Dermis microvascular lymphatic vessel endothelial cell (primary cell): ENCODE measurements around the gene C5. TPM values are rescaled to one million over a fixed set of nuclear protein-coding genes. Genes with fewer than 3 reads are reported as not detected.

Experiments used
- DNase-seq, 2 donors: peaks; one replicate each; pipeline versions ENCODE4 v3.0.0 to v3.0.0-alpha.2; 2010; ENCODE audit warnings: low read depth in 2 of 2
- total RNA-seq: library from RNA; depleted of rRNA; stranded (reverse); fragments of >200 nt; gene quantifications from 2 replicates; pipeline ENCODE4 v1.2.1, GENCODE V29; 2014

The C5 gene
- total RNA-seq, 1 donor from 2014 or later: 1.5 TPM

- peak; percentile 43 to 84 for DNase-seq
Observed at GRCh38 chr9:120925535-120926396, 124.3 kb downstream of the C5 start.

GRCh38 chr9:120924698-120925534, 125.2 kb downstream of the C5 start:
- DNase-seq: no peak

GRCh38 chr9:120923620-120924328, 126.3 kb downstream of the C5 start:
- DNase-seq: no peak

DNA sequence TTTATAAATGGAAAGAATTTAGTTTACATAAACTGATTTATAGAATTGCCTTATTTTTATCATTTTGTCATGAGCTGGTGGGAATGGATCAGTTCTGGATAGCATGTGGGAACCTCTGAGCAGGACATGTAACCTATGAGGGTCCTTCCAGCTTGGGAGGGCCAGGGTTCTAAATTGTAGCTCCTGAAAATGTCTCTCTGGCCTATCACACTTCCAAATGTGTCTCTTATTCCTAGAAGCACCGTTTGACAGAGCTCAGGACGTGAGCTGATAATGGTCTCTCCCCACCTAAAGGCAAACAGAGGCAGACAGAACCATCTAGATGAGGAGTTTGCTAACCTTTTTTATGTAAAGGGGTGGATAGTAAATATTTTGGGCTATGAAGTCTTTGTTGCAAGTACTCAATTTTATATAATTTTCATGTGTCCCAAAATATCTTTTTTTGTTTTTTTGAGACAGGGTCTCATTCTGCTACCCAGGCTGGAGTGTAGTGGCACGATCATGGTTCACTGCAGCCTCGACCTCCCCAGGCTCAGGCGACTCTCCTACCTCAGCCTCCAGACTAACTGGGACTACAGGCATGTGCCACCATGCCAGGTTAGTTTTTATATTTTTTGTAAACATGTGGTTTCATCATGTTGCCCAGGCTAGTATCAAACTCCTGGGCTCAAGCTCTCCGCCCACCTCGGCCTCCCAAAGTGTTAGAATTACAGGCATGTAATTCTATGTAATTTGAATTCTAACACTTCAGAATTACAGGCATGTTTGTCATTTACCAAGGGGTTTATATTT, 127.5 kb downstream of the C5 start:
- no peak for DNase-seq

DNA sequence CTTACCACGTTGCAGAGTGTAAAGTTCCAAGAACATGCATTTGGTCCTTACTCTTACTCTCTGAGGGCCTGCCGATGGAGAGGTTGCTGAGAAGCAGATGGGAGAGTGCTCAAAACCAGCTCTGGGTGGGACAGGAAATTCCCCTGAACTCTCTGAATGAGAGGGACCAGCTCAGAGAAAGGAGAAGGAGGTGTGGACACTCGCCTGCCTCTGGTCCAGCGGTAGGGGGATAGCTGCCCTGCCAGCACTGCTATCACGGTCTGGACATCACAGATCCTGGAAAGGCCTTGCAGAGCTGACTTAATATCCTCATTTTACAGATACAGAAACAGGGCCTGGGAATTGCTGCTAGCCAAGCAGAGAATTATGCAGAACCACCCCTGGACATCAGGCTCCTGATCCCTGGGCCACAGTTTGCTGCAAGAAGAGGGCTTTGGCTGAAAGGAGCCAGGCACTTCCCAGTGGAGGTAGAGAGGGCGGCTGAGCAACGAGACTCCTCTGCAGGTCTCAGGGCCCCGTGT, 128.4 kb downstream of the C5 start:
- DNase-seq: no peak

DNA sequence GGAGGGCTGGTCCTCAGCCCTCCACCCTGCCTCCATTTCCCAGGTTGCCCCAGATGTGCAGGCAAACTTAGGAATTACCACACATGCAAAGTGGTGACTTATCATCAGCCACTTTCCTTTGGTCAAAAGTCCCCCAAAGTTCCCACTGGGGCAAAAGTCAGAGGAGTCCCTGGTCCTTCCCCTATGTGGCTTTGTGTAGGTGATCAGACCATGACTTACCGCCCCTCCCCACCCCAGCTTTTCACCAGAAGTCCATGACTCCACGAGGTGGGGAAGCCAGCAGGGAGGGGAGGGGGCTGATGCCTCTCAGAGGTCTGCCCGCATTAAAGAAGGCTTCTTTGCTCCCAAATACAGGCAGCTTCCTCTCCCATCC, 129.3 kb downstream of the C5 start:
- no peak for DNase-seq

GRCh38 chr9:120919843-120920805, 130.0 kb downstream of the C5 start:
- no peak for DNase-seq

DNA sequence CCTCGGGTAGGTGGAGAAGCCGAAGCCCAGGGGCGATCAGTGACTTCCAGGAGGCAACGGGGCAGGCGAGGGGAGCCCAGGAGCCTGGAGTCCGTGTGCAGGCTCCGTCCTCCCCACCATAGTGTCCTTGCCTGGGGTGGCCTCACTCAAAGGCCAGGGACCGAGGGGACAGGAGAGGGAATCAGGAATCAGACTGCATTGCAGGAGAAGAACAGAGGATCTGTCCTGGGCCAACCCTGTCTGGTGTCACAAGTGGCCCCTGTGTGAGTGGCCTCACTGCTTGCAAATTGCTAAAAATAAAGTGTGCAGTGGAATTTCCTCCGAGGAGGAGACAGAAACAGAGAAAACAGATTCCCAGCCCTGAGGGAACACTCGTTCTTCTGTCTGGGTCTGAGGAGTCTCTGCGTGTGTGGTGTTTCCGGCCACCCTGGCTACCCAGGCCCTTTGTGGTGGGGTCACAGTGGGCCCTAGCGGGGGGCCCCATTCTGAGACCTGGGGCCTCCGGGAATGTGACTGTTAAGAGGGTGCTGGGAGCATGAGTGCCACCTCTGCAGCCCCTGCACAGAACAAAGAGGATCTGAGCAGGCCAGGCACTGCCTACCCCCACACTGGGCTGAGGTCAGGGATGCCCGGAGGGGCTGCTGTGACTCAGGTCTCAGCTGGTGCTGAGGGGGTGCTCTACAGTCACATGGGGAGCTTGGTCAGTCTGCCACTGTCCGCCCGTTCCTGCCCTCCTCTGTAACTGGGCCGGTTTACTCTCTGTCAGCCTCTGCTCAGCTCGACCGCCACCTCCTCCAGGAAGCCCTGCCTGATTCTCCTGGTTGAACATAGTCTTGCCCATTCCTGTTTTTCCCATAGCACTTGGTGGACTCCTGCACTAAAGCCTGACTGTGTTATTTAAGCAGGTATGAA, 130.9 kb downstream of the C5 start:
- no peak for DNase-seq

- no peak for DNase-seq
Observed at GRCh38 chr9:120917929-120918762, 131.9 kb downstream of the C5 start.

- no peak for DNase-seq
Observed at GRCh38 chr9:120916991-120917880, 132.8 kb downstream of the C5 start.

GRCh38 chr9:120916588-120916987, 133.5 kb downstream of the C5 start:
- peak in 1 of 2 donors; percentile 23 for DNase-seq

DNA sequence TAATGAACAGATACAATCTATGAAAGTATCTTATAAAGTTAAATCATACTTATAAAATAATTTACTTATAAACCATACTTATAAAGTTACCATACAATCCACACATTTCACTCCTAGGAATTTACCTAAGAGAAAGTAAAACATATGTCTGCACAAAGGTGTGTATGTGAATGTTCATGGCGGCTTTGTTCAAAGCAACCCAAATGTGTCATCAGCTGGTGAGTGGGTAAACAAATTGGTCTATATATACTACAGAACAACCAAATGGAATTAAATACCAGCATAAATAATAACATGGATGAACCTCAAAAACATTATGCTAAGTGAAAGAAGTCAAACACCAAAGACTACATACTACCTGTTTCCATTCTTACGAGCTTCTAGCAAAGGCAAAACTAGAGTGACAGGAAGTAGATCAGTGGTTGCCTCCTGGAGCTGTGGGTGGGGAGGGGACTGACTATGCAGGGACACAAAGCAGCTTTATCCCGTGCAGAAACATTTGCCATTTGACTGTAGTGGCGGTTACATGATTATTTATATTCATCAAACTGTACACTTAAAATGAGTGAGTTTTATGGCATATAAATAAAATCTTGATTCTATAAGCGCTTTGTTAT, 134.1 kb downstream of the C5 start:
- no peak for DNase-seq

GRCh38 chr9:120914953-120915352, 135.1 kb downstream of the C5 start:
- no peak for DNase-seq

DNA sequence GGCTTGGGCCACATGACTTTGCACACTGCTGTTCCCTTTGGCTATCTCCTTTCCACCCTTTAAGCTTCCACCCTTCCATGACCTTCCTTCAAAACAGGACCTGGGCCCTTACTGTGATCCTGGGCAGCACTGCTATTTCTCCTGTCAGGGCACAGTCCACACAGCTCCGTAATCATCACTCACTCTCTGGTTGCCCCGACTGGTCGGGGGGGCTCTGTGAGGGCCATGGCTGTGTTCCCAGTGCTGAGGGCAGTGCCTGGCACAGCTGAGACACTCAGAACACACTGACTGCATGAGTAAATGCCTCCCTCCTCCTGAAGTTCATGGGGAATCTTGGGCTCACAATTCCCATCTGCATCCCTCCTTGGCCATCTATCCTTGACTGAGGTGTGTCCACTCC, 135.7 kb downstream of the C5 start:
- DNase-seq: no peak

DNA sequence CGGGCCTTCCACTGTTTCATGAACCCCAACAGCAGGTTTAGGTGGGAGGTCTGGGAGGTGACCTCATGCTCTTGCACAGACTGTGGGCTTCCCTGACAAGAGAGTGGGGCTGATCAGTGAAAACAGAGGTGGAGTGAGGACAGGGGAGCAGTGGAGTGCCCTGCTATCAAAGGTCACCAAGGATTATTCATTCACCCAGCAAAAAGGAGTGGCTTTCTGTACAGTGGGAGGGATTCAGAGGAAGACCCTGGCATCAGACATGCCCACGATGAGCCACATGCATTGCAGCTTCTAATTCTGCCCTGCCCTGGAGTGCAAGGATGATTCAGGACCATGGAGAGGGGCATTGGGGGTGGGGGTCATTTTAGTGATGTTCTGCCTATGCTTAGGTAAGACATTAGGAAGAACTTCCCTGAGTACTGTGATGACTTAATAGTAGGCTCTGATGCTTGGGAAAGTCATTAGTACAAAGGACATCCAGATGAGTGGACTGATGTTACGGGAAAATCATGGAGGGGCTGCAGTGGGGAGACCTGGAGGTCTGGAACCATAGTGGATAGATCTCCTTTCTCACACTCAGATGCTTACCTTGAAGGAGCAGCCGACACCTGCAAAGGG, 136.3 kb downstream of the C5 start:
- peak in 1 of 2 donors; percentile 23 for DNase-seq
